ENCODE measurements around the gene ZNF101. TPM values are rescaled to one million over a fixed set of nuclear protein-coding genes. Genes with fewer than 3 reads are reported as not detected.
"Not testable (repeated sequence)": the region's sequence is repeated elsewhere in the genome, so short reads cannot be mapped to it uniquely, and the experiment has no call there.

The ZNF101 gene
- total RNA-seq, 1 donor: 94.2 TPM

DNA sequence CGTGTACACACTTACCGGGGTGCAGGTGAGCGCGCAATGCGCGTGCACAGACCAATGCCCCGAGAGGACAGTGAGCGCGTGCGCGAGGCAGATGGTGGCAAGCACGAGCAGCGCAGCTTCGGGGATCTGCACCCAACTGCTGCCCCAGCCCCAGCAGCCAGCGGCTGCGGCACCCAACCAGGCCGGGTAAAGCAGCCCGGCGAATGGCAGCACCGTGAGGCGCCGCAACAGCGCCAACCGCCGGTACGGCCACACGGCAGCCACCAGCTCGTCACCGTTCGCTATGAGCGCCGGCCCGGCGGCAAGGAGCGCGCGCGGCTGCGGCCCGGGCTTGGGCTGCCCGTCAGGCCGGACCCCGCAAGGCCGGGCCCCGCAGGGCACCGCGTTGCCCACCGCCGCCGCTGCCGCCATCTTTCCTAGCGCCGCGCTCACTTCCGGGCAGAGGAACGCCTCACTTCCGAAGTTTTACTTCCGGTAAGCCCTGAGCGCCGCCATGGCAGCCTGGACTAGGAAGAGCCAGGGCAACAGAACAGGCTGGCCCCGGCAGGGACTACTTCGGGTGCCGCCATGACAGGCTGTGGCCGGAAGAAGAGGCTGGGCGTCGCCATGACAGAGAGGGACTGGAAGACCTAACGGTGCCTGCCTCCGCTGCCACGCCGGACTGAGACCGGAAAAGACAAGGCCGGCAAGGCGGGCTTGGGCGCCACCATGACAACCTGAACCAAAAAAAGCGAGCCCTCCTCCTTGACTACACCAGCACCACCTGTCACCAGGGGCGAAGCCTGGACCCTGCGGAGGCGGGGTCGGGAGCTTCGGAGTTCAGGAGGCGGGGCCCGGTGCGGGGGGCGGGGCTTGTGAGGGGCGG lies 5.2 kb upstream of the ZNF101 start, which contains the start of gene ATP13A1:
Gene ATP13A1, minus strand, starts transcription at position 421 of the 865 bp plus-strand sequence. Its CDS starts 10 bp downstream, at position 411.
- Histone ChIP-seq H3K4me1 (ENCODE audit: insufficient read depth, low read length) (peaks cover 45% of the 10 kb centered on the region), H3K27me3 (ENCODE audit: insufficient read depth, low read length) (no peaks in the 10 kb centered on the region), H3K4me3 (ENCODE audit: low read length) (peak within 1 kb of the TSS; percentile 92), H3K9me3 (ENCODE audit: low read depth, low read length) (no peaks in the 10 kb centered on the region)

DNA sequence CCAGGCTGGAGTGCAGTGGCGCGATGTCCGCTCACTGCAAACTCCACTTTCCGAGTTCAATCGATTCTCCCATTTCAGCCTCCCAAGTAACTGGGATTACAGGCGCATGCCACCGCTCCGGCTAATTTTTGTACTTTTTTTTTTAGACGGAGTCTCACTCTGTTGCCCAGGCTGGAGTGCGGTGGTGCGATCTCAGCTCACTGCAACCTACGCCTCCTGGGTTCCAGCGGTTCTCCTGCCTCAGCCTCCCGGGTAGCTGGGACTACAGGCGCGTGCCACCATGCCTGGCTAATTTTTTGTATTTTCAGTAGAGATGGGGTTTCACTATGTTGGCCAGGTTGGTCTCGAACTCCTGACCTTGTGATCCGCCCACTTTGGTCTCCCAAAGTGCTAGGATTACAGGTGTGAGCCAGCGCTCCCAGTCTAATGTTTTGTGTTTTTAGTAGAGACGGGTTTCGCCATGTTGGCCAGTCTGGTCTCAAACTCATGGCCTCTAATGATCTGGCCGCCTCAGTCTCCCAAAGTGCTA lies 3.2 kb upstream of the ZNF101 start:
- H3K4me1 ChIP-seq (ENCODE audit: insufficient read depth, low read length): peaks cover 59% of the 10 kb centered on the region
- not testable (repeated sequence) for H3K27me3 ChIP-seq (ENCODE audit: insufficient read depth, low read length); H3K9me3 ChIP-seq (ENCODE audit: low read depth, low read length); H3K4me3 ChIP-seq (ENCODE audit: low read length)

DNA sequence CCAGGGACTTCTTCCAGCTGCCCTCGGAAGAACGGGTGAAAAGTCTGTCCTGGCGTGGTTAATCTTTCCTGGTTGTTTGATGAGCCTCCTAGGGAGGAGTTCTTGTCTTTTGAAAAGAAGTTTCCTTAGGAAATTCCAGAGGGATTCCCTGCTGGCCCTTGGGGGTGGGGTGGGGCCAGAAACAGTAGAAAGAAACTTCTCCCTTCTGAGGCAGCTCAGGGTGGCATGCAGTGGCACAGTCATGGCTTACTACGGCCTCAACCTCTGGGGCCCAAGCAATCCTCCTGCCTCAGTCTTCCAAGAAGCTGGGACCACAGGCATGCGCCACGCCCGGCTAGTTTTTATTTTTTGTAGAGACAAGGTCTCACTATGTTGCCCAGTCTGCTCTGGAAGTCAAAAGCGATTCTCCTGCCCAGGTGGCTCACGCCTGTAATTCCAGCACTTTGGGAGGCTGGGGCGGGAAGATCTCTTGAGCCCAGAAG lies 1.5 kb downstream of the ZNF101 start:
- Histone ChIP-seq H3K27me3 (ENCODE audit: insufficient read depth, low read length) (no peaks in the 10 kb centered on the region), H3K4me1 (ENCODE audit: insufficient read depth, low read length) (peaks cover 35% of the 10 kb centered on the region), H3K9me3 (ENCODE audit: low read depth, low read length) (peaks cover 7% of the 10 kb centered on the region), H3K4me3 (ENCODE audit: low read length) (peak overlapping the region; percentile 77)

DNA sequence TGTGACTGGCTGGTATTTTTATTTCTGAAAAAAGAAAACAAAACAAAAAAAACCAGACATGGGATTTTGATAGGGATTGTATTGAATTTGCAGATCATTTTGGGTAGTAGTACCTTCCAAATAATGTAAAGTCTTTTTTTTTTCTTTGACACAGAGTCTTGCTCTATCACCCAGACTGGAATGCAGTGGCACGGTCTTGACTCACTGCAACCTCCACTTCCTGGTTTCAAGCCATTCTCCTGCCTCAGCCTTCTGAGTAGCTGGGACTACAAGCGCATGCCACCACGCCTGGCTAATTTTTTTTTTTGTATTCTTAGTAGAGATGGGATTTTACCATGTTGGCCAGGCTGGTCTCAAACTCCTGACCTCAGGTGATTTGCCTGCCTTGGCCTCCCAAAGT lies 4.2 kb downstream of the ZNF101 start:
- H3K9me3 ChIP-seq (ENCODE audit: low read depth, low read length): peaks cover 22% of the 10 kb centered on the region

DNA sequence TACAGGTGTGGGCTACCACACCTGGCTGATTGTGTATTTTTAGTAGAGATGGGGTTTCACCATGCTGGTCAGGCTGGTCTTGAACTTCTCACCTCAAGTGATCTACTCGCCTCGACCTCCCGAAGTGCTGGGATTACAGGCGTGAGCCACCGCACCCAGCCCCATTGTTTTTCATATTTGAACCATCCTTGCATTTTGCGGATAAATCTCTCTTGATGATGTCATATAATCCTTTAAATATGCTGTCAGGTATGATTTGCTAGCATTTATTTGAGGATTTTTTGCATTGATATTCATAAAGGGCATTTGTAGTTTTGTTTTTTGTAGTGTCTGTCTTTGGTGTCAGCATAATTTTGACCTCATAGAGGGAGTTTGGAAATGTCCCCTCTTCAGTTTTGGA lies 5.7 kb downstream of the ZNF101 start:
- no peak overlapping the region for H3K4me3 ChIP-seq (ENCODE audit: low read length)
- peaks cover 36% of the 10 kb centered on the region for H3K9me3 ChIP-seq (ENCODE audit: low read depth, low read length)
- H3K4me1 ChIP-seq (ENCODE audit: insufficient read depth, low read length): peaks cover 17% of the 10 kb centered on the region
- H3K27me3 ChIP-seq (ENCODE audit: insufficient read depth, low read length): no peaks in the 10 kb centered on the region

More for the DNA sequence above, 4.2 kb downstream of the ZNF101 start:
- Histone ChIP-seq H3K27me3 (ENCODE audit: insufficient read depth, low read length) (no peaks in the 10 kb centered on the region), H3K4me1 (ENCODE audit: insufficient read depth, low read length) (peaks cover 25% of the 10 kb centered on the region), H3K4me3 (ENCODE audit: low read length) (no peak overlapping the region)

DNA sequence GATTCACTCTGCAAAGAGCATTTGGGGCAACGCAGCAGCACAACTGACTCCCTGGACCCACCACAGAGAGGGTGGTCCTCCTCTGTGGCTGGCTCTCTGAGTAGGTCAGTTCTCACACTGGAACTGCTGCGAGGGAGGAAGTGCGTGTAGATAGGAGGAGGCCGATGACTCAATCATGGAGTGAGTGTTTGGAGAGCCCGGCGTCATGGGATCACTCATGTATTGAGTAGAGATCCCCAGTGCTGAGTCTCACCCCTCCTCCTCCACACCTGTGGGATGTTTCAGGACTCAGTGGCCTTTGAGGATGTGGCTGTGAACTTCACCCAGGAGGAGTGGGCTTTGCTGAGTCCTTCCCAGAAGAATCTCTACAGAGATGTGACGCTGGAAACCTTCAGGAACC lies 8.9 kb downstream of the ZNF101 start:
- Histone ChIP-seq H3K4me3 (ENCODE audit: low read length) (no peak overlapping the region), H3K4me1 (ENCODE audit: insufficient read depth, low read length) (no peaks in the 10 kb centered on the region), H3K9me3 (ENCODE audit: low read depth, low read length) (peaks cover 51% of the 10 kb centered on the region), H3K27me3 (ENCODE audit: insufficient read depth, low read length) (no peaks in the 10 kb centered on the region)

DNA sequence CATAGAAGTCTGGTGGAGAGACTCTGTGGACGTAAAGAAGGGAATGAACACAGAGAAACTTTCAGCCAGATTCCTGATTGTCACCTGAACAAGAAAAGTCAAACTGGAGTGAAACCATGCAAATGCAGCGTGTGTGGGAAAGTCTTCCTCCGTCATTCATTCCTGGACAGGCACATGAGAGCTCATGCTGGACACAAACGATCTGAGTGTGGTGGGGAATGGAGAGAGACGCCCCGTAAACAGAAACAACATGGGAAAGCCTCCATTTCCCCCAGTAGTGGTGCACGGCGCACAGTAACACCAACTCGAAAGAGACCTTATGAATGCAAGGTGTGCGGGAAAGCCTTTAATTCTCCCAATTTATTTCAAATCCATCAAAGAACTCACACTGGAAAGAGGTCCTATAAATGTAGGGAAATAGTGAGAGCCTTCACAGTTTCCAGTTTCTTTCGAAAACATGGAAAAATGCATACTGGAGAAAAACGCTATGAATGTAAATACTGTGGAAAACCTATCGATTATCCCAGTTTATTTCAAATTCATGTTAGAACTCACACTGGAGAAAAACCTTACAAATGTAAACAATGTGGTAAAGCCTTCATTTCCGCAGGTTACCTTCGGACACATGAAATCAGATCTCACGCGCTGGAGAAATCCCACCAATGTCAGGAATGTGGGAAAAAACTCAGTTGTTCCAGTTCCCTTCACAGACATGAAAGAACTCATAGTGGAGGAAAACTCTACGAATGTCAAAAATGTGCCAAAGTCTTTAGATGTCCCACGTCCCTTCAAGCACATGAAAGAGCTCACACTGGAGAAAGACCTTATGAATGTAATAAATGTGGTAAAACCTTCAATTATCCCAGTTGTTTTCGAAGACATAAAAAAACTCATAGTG lies 10.8 kb downstream of the ZNF101 start:
- no peaks in the 10 kb centered on the region for H3K27me3 ChIP-seq (ENCODE audit: insufficient read depth, low read length)
- no peak overlapping the region for H3K4me3 ChIP-seq (ENCODE audit: low read length)
- H3K4me1 ChIP-seq (ENCODE audit: insufficient read depth, low read length): no peaks in the 10 kb centered on the region
- peaks cover 46% of the 10 kb centered on the region for H3K9me3 ChIP-seq (ENCODE audit: low read depth, low read length)

DNA sequence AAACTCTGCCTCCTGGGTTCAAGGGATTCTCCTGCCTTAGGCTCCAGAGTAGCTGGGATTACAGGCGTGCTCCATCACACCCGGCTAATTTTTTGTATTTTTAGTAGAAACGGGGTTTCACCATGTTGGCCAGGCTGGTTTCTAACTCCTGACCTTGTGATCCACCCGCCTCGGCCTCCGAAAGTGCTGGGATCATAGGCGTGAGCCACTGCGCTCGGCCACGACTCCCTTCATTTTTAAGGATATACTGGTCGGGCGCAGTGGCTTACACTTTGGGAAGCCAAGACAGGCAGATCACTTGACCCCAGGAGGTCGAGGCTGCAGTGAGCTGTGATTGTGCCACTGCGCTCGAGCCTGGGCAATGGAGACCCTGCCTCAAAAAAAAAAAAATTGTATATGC lies 17.5 kb downstream of the ZNF101 start:
- not testable (repeated sequence) for H3K4me1 ChIP-seq (ENCODE audit: insufficient read depth, low read length); H3K27me3 ChIP-seq (ENCODE audit: insufficient read depth, low read length); H3K9me3 ChIP-seq (ENCODE audit: low read depth, low read length); H3K4me3 ChIP-seq (ENCODE audit: low read length)

DNA sequence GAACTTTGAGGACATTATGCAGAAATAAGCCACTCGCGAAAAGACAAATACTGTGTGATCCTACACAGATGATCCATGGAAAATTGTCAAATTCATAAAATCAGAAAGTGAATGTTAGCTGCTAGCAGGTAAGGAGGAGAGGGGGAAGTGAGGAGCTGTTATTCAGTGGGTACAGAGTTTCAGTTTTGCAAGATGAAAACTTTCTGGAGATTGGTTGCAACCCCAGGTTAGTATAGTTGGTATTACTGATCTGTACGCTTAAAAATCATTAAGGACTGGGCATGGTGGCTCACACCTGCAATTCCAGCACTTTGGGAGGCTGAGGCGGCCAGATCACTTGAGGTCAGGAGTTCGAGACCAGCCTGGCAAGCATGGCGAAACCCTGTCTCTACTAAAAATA lies 17.9 kb downstream of the ZNF101 start:
- no peak overlapping the region for H3K4me3 ChIP-seq (ENCODE audit: low read length)
- H3K4me1 ChIP-seq (ENCODE audit: insufficient read depth, low read length): no peaks in the 10 kb centered on the region
- no peaks in the 10 kb centered on the region for H3K9me3 ChIP-seq (ENCODE audit: low read depth, low read length)
- H3K27me3 ChIP-seq (ENCODE audit: insufficient read depth, low read length): no peaks in the 10 kb centered on the region

DNA sequence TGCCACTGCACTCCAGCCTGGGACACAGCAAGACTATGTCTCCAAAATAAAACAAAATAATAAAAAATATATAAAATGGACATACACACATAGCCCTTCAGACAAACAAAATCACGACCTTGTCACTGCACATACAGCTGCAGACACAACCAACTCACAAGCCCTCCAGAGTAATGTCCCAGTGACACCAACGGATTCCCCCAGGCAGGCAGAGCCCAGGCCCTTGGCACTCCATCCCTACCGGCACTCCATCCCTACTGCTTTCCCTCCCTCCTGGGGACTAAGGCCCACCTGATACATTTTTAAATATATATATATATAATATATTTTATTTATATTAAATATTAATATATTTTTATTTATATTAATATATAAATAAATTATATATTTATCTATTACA lies 18.5 kb downstream of the ZNF101 start:
- Histone ChIP-seq H3K27me3 (ENCODE audit: insufficient read depth, low read length) (no peaks in the 10 kb centered on the region), H3K4me1 (ENCODE audit: insufficient read depth, low read length) (no peaks in the 10 kb centered on the region), H3K9me3 (ENCODE audit: low read depth, low read length) (no peaks in the 10 kb centered on the region), H3K4me3 (ENCODE audit: low read length) (no peak overlapping the region)

DNA sequence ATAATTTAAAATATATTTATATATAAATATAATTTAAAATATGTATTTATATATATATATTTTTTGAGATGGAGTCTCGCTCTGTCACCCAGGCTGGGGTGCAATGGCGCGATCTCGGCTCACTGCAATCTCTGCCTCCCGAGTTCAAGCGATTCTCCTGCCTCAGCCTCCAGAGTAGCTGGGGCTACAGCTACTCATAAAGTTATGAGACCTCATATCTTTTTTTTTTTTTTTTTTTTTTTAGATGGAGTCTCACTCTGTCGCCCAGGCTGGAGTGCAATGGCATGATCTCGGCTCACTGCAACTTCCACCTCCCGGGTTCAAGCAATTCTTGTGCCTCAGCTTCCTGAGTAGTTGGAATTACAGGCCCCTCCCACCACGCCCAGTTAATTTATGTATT lies 20.4 kb downstream of the ZNF101 start:
- not testable (repeated sequence) for H3K9me3 ChIP-seq (ENCODE audit: low read depth, low read length); H3K4me3 ChIP-seq (ENCODE audit: low read length); H3K27me3 ChIP-seq (ENCODE audit: insufficient read depth, low read length); H3K4me1 ChIP-seq (ENCODE audit: insufficient read depth, low read length)

DNA sequence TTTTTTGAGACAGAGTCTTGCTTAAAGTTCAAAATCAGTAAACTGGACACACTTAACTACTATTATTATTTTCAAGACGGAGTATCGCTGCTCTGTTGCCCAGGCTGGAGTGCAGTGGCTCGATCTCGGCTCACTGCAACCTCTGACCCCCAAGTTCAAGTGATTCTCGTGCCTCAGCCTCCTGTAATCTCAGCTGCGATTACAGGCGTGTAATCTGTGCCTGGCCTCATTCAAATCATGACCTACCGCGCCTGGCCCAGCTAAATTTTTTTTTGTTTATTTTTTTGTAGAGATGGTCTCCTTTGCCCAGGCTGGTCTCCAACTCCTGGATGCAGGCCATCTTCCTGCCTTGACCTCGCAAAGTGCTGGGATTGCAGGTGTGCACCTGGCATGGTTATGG lies 23.0 kb downstream of the ZNF101 start:
- Histone ChIP-seq H3K9me3 (ENCODE audit: low read depth, low read length) (no peaks in the 10 kb centered on the region), H3K27me3 (ENCODE audit: insufficient read depth, low read length) (no peaks in the 10 kb centered on the region), H3K4me3 (ENCODE audit: low read length) (no peak overlapping the region), H3K4me1 (ENCODE audit: insufficient read depth, low read length) (no peaks in the 10 kb centered on the region)

DNA sequence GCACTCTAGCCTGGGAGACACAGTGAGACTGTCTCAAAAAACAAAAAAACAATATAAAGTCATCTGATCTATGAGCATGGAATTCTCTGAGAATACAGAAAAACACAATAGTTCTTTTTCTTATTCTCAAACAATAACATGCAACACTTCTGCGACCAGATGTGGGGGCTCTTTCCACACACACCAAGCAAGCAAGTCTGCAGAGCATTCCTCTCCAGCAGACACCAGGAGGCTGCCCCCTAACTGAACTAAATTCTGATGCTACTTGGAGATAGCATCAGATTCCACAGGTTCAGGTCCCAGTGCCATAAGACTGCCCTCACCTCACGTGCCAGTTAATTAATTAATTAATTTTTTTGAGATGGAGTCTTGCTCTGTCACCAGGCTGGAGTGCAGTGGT lies 27.7 kb downstream of the ZNF101 start:
- Histone ChIP-seq H3K4me3 (ENCODE audit: low read length) (no peak overlapping the region), H3K4me1 (ENCODE audit: insufficient read depth, low read length) (no peaks in the 10 kb centered on the region), H3K9me3 (ENCODE audit: low read depth, low read length) (no peaks in the 10 kb centered on the region), H3K27me3 (ENCODE audit: insufficient read depth, low read length) (no peaks in the 10 kb centered on the region)

DNA sequence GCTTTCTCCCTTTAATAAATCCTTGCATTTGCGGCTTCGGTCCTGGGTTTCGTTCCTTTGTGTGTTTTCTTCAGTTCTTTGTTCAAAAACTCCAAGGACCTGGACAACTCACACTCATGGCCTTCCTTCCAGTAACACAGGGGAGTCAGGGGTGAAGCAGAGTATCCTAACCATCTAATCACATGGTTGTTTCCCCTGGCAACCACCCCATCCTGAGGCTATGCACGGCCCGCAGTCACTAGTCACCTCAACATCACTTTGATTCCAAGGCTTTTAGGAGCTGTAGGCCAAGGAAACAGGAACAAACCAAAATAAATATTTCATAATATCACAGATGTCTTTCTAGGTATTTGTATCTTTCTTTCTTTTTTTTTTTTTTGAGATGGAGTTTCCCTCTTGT lies 28.9 kb downstream of the ZNF101 start:
- Histone ChIP-seq H3K4me3 (ENCODE audit: low read length) (no peak overlapping the region), H3K9me3 (ENCODE audit: low read depth, low read length) (no peaks in the 10 kb centered on the region)

DNA sequence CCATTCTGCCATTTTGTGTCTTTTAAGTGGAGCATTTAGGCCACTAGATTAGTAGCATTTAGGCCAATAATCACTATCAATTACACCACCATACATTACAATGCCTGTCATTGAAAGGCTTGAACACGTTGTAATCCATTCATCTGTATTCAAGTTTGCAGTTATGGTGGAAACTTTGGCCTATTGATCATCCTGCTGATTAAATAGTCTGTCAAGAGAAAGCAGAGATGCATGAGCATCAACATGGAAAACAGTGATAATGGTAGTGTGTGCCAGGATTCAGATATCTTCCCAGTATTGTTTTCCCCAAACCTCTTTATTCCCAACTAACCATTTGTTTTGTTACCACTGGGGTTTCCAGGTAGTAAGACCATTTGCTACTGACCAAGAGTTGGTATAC lies 31.9 kb downstream of the ZNF101 start:
- H3K4me3 ChIP-seq (ENCODE audit: low read length); H3K4me1 ChIP-seq (ENCODE audit: insufficient read depth, low read length); H3K27me3 ChIP-seq (ENCODE audit: insufficient read depth, low read length); H3K9me3 ChIP-seq (ENCODE audit: low read depth, low read length): not testable (repeated sequence)

More for the DNA sequence above, 28.9 kb downstream of the ZNF101 start:
- Histone ChIP-seq H3K27me3 (ENCODE audit: insufficient read depth, low read length) (no peaks in the 10 kb centered on the region), H3K4me1 (ENCODE audit: insufficient read depth, low read length) (no peaks in the 10 kb centered on the region)
